Neural cell (in vitro differentiated cells): Measurements from ENCODE around the gene NFE2L1.

Source experiments
- CTCF ChIP-seq: fragments of 450-650 bp; IDR thresholded peaks from 2 replicates; pipeline ENCODE4 v1.5.1; 2014; ENCODE audit warnings: antibody characterized with exemption, mild to moderate bottlenecking, moderate library complexity; ENCODE audit not compliant: poor library complexity, severe bottlenecking
- EZH2 ChIP-seq: fragments of 200-600, 300-800 bp; shearing (Covaris generic), sonication (generic); IDR thresholded peaks from 2 replicates; pipeline ENCODE4 v1.6.1; 2014; ENCODE audit warnings: antibody characterized with exemption, low read length, borderline replicate concordance, mild to moderate bottlenecking; ENCODE audit not compliant: insufficient read depth, poor library complexity, severe bottlenecking
- MXI1 ChIP-seq: fragments of 450-650 bp; conservative IDR thresholded peaks from 2 replicates; pipeline ENCODE4 v1.6.1; 2014; ENCODE audit warnings: antibody characterized with exemption, mild to moderate bottlenecking; ENCODE audit not compliant: poor library complexity, severe bottlenecking
- POLR2AphosphoS5 ChIP-seq: IDR thresholded peaks from 2 replicates; pipeline ENCODE4 v1.6.1; 2012
- RAD21 ChIP-seq: fragments of 450-650 bp; conservative IDR thresholded peaks from 2 replicates; pipeline ENCODE4 v1.6.1; 2014; ENCODE audit warnings: antibody characterized with exemption, mild to moderate bottlenecking, moderate library complexity
- SMC3 ChIP-seq: fragments of 450-650 bp; conservative IDR thresholded peaks from 2 replicates; pipeline ENCODE4 v1.6.1; 2014; ENCODE audit warnings: antibody characterized with exemption, mild to moderate bottlenecking, moderate library complexity; ENCODE audit not compliant: poor library complexity

- TF ChIP-seq CTCF (no peak), RAD21 (no peak), MXI1 (no peak), EZH2 (no peak), POLR2AphosphoS5 (no peak), SMC3 (no peak)
Measured at GRCh38 chr17:48102043-48102750, 54.0 kb downstream of the NFE2L1 start.
